ENCODE data around the gene EXOC2.

EXOC2 gene

GRCh38 chr6:689223-689622 lies 3.7 kb downstream of the EXOC2 start:
- H3K27ac ChIP-seq (ENCODE audit: low read depth, low read length, poor library complexity, severe bottlenecking): no peak overlapping the region
- peaks cover 10% of the 10 kb centered on the region; the same call in 1 of the 2 replicates for H3K36me3 ChIP-seq (ENCODE audit: insufficient read depth, low read length)
- TF ChIP-seq EZH2 (IDR thresholded peaks at IDR 0.05; ENCODE audit: borderline replicate concordance, low read length) (no peak), CTCF (IDR thresholded peaks at IDR 0.05; ENCODE audit: low read length) (no peak)
- H3K9me3 ChIP-seq (ENCODE audit: low read length): no peaks in the 10 kb centered on the region
- H3K9ac ChIP-seq (ENCODE audit: low read length): no peak overlapping the region
- H3K27me3 ChIP-seq (ENCODE audit: insufficient read depth, low read length): no peaks in the 10 kb centered on the region
- no peak overlapping the region for H2AFZ ChIP-seq (ENCODE audit: low read length)
- H3K4me1 ChIP-seq (ENCODE audit: insufficient read depth, low read length, severe bottlenecking): peaks cover 31% of the 10 kb centered on the region
- peaks cover 7% of the 10 kb centered on the region for H3K79me2 ChIP-seq (ENCODE audit: insufficient read depth, low read length)
- H3K4me2 ChIP-seq (ENCODE audit: low read length): no peak overlapping the region
- no peak overlapping the region for H3K4me3 ChIP-seq (ENCODE audit: low read depth, low read length, poor library complexity, severe bottlenecking)
- H3F3A ChIP-seq (ENCODE audit: insufficient read depth, low read length): no peaks in the 10 kb centered on the region
- H4K20me1 ChIP-seq (ENCODE audit: insufficient read depth, low read length): no peaks in the 10 kb centered on the region
- H3K9me2 ChIP-seq (ENCODE audit: low read depth, low read length): no peaks in the 10 kb centered on the region

DNA sequence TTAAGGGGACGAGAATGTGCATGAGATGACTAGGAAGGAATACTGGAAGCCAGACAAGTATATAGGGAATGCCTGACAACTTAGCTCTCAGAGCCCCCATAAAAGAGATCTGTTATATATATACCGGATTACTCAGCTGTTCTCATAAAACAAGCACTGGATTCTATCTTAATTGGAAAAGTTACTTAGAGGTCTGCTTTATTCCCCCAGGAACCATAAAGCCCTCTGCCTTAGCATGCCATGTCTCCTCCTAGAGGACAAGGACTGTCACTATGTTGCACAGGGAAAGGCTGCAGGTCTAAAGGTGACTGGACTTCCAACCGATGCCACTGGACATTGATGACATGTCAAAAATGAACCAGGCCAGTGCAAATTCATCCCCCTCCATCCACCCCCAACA lies 6.4 kb downstream of the EXOC2 start:
- Histone ChIP-seq H3K9ac (ENCODE audit: low read length) (no peak overlapping the region), H2AFZ (ENCODE audit: low read length) (no peak overlapping the region), H3K4me3 (ENCODE audit: low read depth, low read length, poor library complexity, severe bottlenecking) (no peak overlapping the region), H3K9me2 (ENCODE audit: low read depth, low read length) (no peaks in the 10 kb centered on the region), H3K27ac (ENCODE audit: low read depth, low read length, poor library complexity, severe bottlenecking) (no peak overlapping the region), H3K36me3 (ENCODE audit: insufficient read depth, low read length) (peaks cover 10% of the 10 kb centered on the region; the same call in 1 of the 2 replicates), H3K27me3 (ENCODE audit: insufficient read depth, low read length) (no peaks in the 10 kb centered on the region), H3K9me3 (ENCODE audit: low read length) (no peaks in the 10 kb centered on the region), H3K4me2 (ENCODE audit: low read length) (no peak overlapping the region), H3F3A (ENCODE audit: insufficient read depth, low read length) (no peaks in the 10 kb centered on the region), H4K20me1 (ENCODE audit: insufficient read depth, low read length) (no peaks in the 10 kb centered on the region), H3K4me1 (ENCODE audit: insufficient read depth, low read length, severe bottlenecking) (peaks cover 19% of the 10 kb centered on the region), H3K79me2 (ENCODE audit: insufficient read depth, low read length) (peaks cover 1% of the 10 kb centered on the region)
- TF ChIP-seq CTCF (IDR thresholded peaks at IDR 0.05; ENCODE audit: low read length) (no peak), EZH2 (IDR thresholded peaks at IDR 0.05; ENCODE audit: borderline replicate concordance, low read length) (no peak)

DNA sequence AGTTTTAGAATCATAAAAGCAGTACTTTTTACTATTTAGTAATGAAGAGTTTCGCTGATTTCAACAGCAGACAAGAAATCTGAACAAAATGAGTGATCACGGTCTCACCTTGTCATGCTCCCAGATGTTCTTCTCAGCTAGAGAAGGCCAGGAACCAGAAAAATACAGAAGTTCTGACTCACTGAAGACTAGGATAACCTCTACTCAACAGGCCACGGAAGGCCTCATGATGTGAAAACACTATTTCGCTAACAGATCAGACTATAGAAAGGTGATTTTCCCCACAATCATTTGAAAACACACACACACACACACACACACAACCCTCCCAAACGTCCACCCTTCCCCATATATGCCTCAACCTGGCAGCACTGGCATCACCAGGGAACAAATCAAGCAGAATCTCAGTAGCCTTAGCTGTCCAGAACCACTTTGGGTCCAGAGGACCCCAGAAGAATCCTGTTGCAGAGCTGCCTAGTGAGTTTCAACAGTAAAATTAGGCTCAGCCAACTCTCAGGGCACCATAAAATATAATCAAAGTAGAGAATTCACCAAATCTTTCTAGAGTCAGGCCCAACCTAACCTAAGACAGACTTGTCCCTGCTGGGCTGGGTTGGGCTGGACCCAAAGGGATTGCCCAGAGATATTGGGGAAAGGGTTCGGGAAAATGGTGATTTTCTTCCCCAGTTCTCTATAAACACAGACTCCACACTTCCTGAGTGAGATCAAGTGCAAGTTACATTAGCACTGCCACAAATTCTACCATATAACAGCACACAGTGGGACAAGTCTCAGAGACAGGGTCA lies 7.9 kb downstream of the EXOC2 start:
- TF ChIP-seq EZH2 (IDR thresholded peaks at IDR 0.05; ENCODE audit: borderline replicate concordance, low read length) (no peak), CTCF (IDR thresholded peaks at IDR 0.05; ENCODE audit: low read length) (no peak)
- H3K9me2 ChIP-seq (ENCODE audit: low read depth, low read length): no peaks in the 10 kb centered on the region

More for the DNA sequence above, 7.9 kb downstream of the EXOC2 start:
- H3K9me3 ChIP-seq (ENCODE audit: low read length): no peaks in the 10 kb centered on the region
- H3K27me3 ChIP-seq (ENCODE audit: insufficient read depth, low read length): no peaks in the 10 kb centered on the region
- no peak overlapping the region for H2AFZ ChIP-seq (ENCODE audit: low read length)
- H3F3A ChIP-seq (ENCODE audit: insufficient read depth, low read length): no peaks in the 10 kb centered on the region
- peaks cover 10% of the 10 kb centered on the region for H3K4me1 ChIP-seq (ENCODE audit: insufficient read depth, low read length, severe bottlenecking)
- no peak overlapping the region for H3K9ac ChIP-seq (ENCODE audit: low read length)
- no peak overlapping the region for H3K27ac ChIP-seq (ENCODE audit: low read depth, low read length, poor library complexity, severe bottlenecking)
- no peak overlapping the region; the same call in 1 of the 2 replicates for H3K4me2 ChIP-seq (ENCODE audit: low read length)
- H3K4me3 ChIP-seq (ENCODE audit: low read depth, low read length, poor library complexity, severe bottlenecking): no peak overlapping the region
- peaks cover 10% of the 10 kb centered on the region; the same call in 1 of the 2 replicates for H3K36me3 ChIP-seq (ENCODE audit: insufficient read depth, low read length)
- no peaks in the 10 kb centered on the region for H3K79me2 ChIP-seq (ENCODE audit: insufficient read depth, low read length)
- H4K20me1 ChIP-seq (ENCODE audit: insufficient read depth, low read length): no peaks in the 10 kb centered on the region

Data from OCI-LY1 (cell line).